Panc1 (cell line): ENCODE data around the gene DNAJC18.

Experiments used
- CTCF ChIP-seq: fragments of 450-650 bp; IDR thresholded peaks from 2 replicates; pipeline ENCODE4 v1.5.1; 2017; ENCODE audit warnings: mild to moderate bottlenecking
- POLR2AphosphoS5 ChIP-seq: IDR thresholded peaks from 2 replicates; pipeline ENCODE4 v1.6.1; 2012; ENCODE audit warnings: mild to moderate bottlenecking, low read depth, low read length, moderate library complexity
- REST ChIP-seq, 2 experiments: IDR thresholded peaks; 2 replicates each; pipeline ENCODE4 v1.6.1; 2011 to 2012; ENCODE audit warnings: low read depth in 2 of 2, control low read depth in 1 of 2, low read length in 1 of 2, mild to moderate bottlenecking in 1 of 2, moderate library complexity in 1 of 2; ENCODE audit not compliant: insufficient read depth in 1 of 2

- TF ChIP-seq CTCF (no peak), REST (IDR thresholded peaks at IDR 0.05; ENCODE audit: insufficient read depth in 1 of 2, low read depth in 2 of 2, low read length in 1 of 2) (no peak), POLR2AphosphoS5 (no peak)
These were observed 20.5 kb downstream of the DNAJC18 start for GRCh38 chr5:139418793-139419192.
